HG02981 (cell line): ENCODE measurements around the gene PRPF19.

Source experiments
- ATAC-seq: cut with Tn5 transposase; IDR thresholded peaks from one replicate; pipeline ENCODE4 v1.9.1; 2021; ENCODE audit warnings: mild to moderate bottlenecking, moderate library complexity; ENCODE audit not compliant: unreplicated experiment

Gene PRPF19

GRCh38 chr11:60906132-60906972, at the start of gene PRPF19:
PRPF19 (minus strand) TSS chr11:60906585; CDS start chr11:60906382, 203 bp downstream.
- ATAC-seq: peak; percentile 71

GRCh38 chr11:60955571-60955970, 49.2 kb upstream of the PRPF19 start:
- ATAC-seq: no peak

GRCh38 chr11:60954421-60954820, 48.0 kb upstream of the PRPF19 start:
- ATAC-seq: no peak

- no peak for ATAC-seq
Observed at GRCh38 chr11:60953781-60954180, 47.4 kb upstream of the PRPF19 start.

GRCh38 chr11:60952742-60953170, 46.4 kb upstream of the PRPF19 start:
- no peak for ATAC-seq

- ATAC-seq: peak; percentile 77
Observed at GRCh38 chr11:60951904-60952741, 45.7 kb upstream of the PRPF19 start, which contains the start of gene SLC15A3. SLC15A3 (minus strand) TSS chr11:60952176; CDS start chr11:60951551, 625 bp downstream.

- ATAC-seq: no peak
Observed at GRCh38 chr11:60951606-60951903, 45.2 kb upstream of the PRPF19 start.

- no peak for ATAC-seq
Observed at GRCh38 chr11:60950933-60951605, 44.7 kb upstream of the PRPF19 start.

- no peak for ATAC-seq
Observed at GRCh38 chr11:60950024-60950423, 43.6 kb upstream of the PRPF19 start.

GRCh38 chr11:60948250-60948649, 41.9 kb upstream of the PRPF19 start:
- no peak for ATAC-seq

- ATAC-seq: no peak
Observed at GRCh38 chr11:60947700-60948099, 41.3 kb upstream of the PRPF19 start.

GRCh38 chr11:60946601-60947264, 40.3 kb upstream of the PRPF19 start:
- ATAC-seq: no peak

GRCh38 chr11:60945295-60945667, 38.9 kb upstream of the PRPF19 start:
- ATAC-seq: no peak

GRCh38 chr11:60944490-60945294, 38.3 kb upstream of the PRPF19 start:
- no peak for ATAC-seq

GRCh38 chr11:60942970-60943565, 36.7 kb upstream of the PRPF19 start:
- no peak for ATAC-seq

GRCh38 chr11:60942219-60942618, 35.8 kb upstream of the PRPF19 start:
- no peak for ATAC-seq

- ATAC-seq: no peak
Observed at GRCh38 chr11:60941371-60942119, 35.2 kb upstream of the PRPF19 start.

GRCh38 chr11:60939855-60940254, 33.5 kb upstream of the PRPF19 start:
- no peak for ATAC-seq

- no peak for ATAC-seq
Observed at GRCh38 chr11:60939301-60939700, 32.9 kb upstream of the PRPF19 start.
